ENCODE measurements around the gene ARTN. TPM values are rescaled to one million over a fixed set of nuclear protein-coding genes. Genes with fewer than 3 reads are reported as not detected.

The ARTN gene
- total RNA-seq, 1 donor from 2014 or later, result not detected

DNA sequence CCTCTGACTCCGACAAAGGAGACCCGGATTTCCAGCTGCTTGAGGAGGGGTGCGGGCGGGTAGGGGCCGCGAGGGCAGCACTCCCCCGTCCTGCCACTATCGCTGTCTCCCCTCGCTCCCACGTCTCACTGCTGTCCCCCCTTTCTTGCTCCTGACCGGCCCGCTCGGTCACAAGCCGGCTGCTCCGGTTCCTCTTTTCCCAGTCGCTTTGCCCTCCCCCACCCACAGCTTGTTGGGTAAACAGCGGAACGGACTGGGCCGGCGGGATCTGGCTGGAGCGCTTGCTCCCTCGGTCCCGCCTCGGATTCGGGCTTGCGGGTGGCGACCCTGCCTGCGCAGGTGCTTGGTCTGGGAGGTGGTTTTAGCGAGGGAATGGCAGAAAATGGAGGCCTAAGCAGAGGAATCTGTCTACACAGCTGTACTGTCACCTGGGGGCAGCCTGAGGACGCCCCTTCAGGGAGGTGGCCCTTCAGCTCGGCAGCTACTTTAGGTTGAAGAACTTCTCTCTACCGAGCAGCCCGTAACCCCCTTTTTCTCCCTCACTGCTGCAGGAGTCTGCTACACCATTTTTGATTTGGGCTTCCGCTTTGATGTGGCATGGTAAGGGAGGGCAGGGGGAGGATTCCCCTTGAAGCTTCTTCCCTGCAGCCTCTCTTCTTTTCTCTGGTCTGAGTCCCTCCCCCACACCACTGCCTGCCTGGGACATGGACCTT is 41.8 kb downstream of the ARTN start:
- Histone ChIP-seq H3K27me3 (ENCODE audit: control insufficient read depth in 3 of 3, insufficient read depth in 3 of 3, low read length in 3 of 3) (no peaks in the 10 kb centered on the region), H3K9ac (ENCODE audit: low read depth in 1 of 3, low read length in 3 of 3) (peak overlapping the region; percentile 90 to 95 (median 94)), H3K4me3 (ENCODE audit: low read length in 3 of 3) (peak overlapping the region; percentile 88 to 94 (median 90)), H3K36me3 (ENCODE audit: control insufficient read depth in 3 of 3, insufficient read depth in 3 of 3, low read length in 3 of 3) (peaks cover 25 to 43% (median 32%) of the 10 kb centered on the region in 3 donors), H3K9me3 (ENCODE audit: control insufficient read depth in 3 of 3, low read length in 3 of 3) (no peaks in the 10 kb centered on the region), H3K4me1 (ENCODE audit: control insufficient read depth in 3 of 3, insufficient read depth in 3 of 3, low read length in 3 of 3) (peaks cover 68 to 86% (median 82%) of the 10 kb centered on the region in 3 donors), H3K27ac (ENCODE audit: low read depth, low read length) (peak overlapping the region; percentile 96)

DNA sequence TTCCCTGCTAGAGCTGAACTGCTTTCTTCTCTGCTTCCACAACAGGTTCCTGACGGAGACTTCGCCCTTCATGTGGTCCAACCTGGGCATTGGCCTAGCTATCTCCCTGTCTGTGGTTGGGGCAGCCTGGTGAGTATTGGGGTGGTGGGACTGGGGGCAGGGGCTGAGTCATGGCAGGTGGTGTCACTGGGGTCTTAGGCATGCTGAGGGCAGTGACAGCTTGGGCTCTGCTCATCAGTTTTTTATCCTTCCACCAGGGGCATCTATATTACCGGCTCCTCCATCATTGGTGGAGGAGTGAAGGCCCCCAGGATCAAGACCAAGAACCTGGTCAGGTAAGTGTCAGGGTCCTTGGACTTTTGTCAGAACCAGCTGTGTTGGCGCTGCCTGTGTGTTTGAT is 42.4 kb downstream of the ARTN start:
- peak overlapping the region; percentile 96 for H3K27ac ChIP-seq (ENCODE audit: low read depth, low read length)
- H3K4me3 ChIP-seq (ENCODE audit: low read length in 3 of 3), result peak overlapping the region; percentile 88 to 94 (median 90)
- no peaks in the 10 kb centered on the region for H3K9me3 ChIP-seq (ENCODE audit: control insufficient read depth in 3 of 3, low read length in 3 of 3)
- H3K4me1 ChIP-seq (ENCODE audit: control insufficient read depth in 3 of 3, insufficient read depth in 3 of 3, low read length in 3 of 3), result peaks cover 64 to 86% (median 78%) of the 10 kb centered on the region in 3 donors
- H3K27me3 ChIP-seq (ENCODE audit: control insufficient read depth in 3 of 3, insufficient read depth in 3 of 3, low read length in 3 of 3), result no peaks in the 10 kb centered on the region
- peak overlapping the region in 2 of 3 donors; percentile 94 to 95 for H3K9ac ChIP-seq (ENCODE audit: low read depth in 1 of 3, low read length in 3 of 3)
- peaks cover 25 to 39% (median 32%) of the 10 kb centered on the region in 3 donors for H3K36me3 ChIP-seq (ENCODE audit: control insufficient read depth in 3 of 3, insufficient read depth in 3 of 3, low read length in 3 of 3)

DNA sequence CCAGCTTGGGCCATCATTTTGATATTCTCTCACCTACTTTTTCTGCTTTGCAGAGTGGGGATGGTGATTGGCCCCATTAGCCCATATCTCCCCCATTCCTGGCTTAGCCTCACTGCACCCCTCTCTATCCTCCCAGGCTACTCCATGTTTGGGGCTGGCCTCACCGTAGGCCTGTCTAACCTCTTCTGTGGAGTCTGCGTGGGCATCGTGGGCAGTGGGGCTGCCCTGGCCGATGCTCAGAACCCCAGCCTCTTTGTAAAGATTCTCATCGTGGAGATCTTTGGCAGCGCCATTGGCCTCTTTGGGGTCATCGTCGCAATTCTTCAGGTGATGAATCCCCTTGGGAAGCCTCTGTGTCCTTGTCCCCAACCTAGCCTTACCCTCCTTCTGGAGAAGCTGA is 43.3 kb downstream of the ARTN start:
- Histone ChIP-seq H3K36me3 (ENCODE audit: control insufficient read depth in 3 of 3, insufficient read depth in 3 of 3, low read length in 3 of 3) (peaks cover 26 to 35% (median 30%) of the 10 kb centered on the region in 3 donors), H3K4me3 (ENCODE audit: low read length in 3 of 3) (no peak overlapping the region), H3K27ac (ENCODE audit: low read depth, low read length) (no peak overlapping the region), H3K9me3 (ENCODE audit: control insufficient read depth in 3 of 3, low read length in 3 of 3) (no peaks in the 10 kb centered on the region), H3K9ac (ENCODE audit: low read depth in 1 of 3, low read length in 3 of 3) (peak overlapping the region in 1 of 3 donors; percentile 94), H3K4me1 (ENCODE audit: control insufficient read depth in 3 of 3, insufficient read depth in 3 of 3, low read length in 3 of 3) (peaks cover 55 to 78% (median 70%) of the 10 kb centered on the region in 3 donors), H3K27me3 (ENCODE audit: control insufficient read depth in 3 of 3, insufficient read depth in 3 of 3, low read length in 3 of 3) (no peaks in the 10 kb centered on the region)

DNA sequence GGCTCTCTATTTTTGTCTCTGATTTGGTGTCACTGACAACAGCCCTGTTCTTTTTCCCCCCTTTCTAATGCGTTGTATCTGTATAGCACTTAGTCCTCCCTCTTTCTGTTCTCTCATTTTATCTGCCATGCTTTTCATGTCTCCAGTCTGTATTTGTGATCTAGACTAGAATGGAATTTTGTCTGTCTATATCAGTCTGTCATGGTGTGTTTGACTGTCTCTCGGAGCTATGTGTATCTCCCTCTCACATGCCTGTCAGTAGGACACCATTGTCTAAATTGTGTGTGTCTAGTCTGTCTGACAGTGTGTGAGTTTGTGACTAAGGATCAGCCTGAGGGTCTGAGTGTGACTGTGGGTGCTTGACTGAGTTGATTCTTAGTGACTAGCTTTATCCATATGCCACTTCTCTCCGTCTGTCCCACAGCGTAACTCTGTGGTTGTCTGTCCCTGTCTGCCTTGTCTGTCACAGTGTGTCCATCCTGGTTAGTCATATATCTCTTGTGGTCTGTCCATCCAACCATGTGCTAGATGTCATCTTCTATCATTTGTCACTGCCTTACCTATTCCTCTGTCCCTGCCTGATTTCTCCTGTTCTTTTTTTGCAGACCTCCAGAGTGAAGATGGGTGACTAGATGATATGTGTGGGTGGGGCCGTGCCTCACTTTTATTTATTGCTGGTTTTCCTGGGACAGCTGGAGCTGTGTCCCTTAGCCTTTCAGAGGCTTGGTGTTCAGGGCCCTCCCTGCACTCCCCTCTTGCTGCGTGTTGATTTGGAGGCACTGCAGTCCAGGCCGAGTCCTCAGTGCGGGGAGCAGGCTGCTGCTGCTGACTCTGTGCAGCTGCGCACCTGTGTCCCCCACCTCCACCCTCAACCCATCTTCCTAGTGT is 44.0 kb downstream of the ARTN start:
- Histone ChIP-seq H3K27me3 (ENCODE audit: control insufficient read depth in 3 of 3, insufficient read depth in 3 of 3, low read length in 3 of 3) (no peaks in the 10 kb centered on the region), H3K4me1 (ENCODE audit: control insufficient read depth in 3 of 3, insufficient read depth in 3 of 3, low read length in 3 of 3) (peaks cover 51 to 71% (median 62%) of the 10 kb centered on the region in 3 donors), H3K9ac (ENCODE audit: low read depth in 1 of 3, low read length in 3 of 3) (peak overlapping the region in 1 of 3 donors; percentile 16), H3K4me3 (ENCODE audit: low read length in 3 of 3) (no peak overlapping the region), H3K36me3 (ENCODE audit: control insufficient read depth in 3 of 3, insufficient read depth in 3 of 3, low read length in 3 of 3) (peaks cover 21 to 28% (median 27%) of the 10 kb centered on the region in 3 donors), H3K27ac (ENCODE audit: low read depth, low read length) (peak overlapping the region; percentile 19), H3K9me3 (ENCODE audit: control insufficient read depth in 3 of 3, low read length in 3 of 3) (no peaks in the 10 kb centered on the region)

DNA sequence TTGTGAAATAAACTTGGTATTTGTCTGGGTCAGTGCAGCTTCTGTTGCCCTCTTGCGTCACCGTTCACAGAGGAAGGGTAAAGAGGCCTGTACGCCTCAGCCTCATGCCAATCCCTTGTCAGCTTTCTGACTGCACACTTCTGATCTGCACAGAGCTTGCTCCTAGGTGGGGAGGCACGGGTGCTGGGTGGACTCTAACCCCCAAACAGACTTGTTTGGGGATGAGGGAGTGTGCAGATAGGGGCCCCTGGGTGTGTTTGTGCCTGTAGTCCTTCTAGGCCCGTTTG is 44.6 kb downstream of the ARTN start:
- Histone ChIP-seq H3K27me3 (ENCODE audit: control insufficient read depth in 3 of 3, insufficient read depth in 3 of 3, low read length in 3 of 3) (no peaks in the 10 kb centered on the region), H3K4me1 (ENCODE audit: control insufficient read depth in 3 of 3, insufficient read depth in 3 of 3, low read length in 3 of 3) (peaks cover 51 to 65% (median 56%) of the 10 kb centered on the region in 3 donors), H3K27ac (ENCODE audit: low read depth, low read length) (peak overlapping the region; percentile 19), H3K9me3 (ENCODE audit: control insufficient read depth in 3 of 3, low read length in 3 of 3) (no peaks in the 10 kb centered on the region), H3K36me3 (ENCODE audit: control insufficient read depth in 3 of 3, insufficient read depth in 3 of 3, low read length in 3 of 3) (peaks cover 20 to 27% (median 27%) of the 10 kb centered on the region in 3 donors), H3K4me3 (ENCODE audit: low read length in 3 of 3) (peak overlapping the region in 1 of 3 donors; percentile 71), H3K9ac (ENCODE audit: low read depth in 1 of 3, low read length in 3 of 3) (peak overlapping the region in 1 of 3 donors; percentile 16)

DNA sequence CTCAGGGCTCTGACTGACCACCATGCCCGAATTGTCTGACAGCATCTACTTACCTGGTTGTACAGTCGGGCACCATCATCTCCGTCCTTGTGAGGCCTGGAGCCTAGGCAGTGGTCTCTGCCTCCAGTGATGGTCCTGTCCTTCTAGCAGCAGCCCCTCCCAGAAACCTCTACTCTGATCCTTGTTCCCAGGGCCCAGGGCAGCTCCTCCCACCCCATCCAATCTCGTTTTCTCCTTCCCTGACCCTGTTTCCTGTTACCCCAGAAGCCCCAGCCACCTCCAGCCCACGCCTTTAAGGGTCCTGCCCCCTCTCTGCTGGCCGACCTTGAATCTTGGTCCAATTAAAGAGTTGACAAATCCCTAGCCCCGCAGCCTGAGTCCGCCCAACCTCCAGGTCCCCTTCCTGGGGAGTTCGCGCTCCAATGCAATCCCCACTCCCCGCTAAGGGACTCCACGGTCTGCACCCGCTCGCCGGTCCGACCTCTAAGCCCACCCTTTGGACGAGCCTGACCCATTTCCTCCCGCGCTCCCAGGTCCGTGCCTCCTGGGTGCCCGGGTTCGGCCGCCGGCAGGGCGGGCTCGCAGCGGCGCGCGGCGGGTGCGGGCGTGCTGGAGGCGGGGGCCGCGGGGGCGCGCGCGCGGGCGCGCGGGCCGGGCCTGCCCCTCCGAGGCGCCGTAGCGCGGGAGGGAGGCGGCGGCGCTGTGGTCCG is 45.1 kb downstream of the ARTN start, which contains the start of gene B4GALT2:
Gene B4GALT2, plus strand, starts transcription at position 660 of the 710 bp plus-strand sequence. CDS start 1,951 bp downstream, outside the sequence.
- Histone ChIP-seq H3K4me1 (ENCODE audit: control insufficient read depth in 3 of 3, insufficient read depth in 3 of 3, low read length in 3 of 3) (peaks cover 49 to 60% (median 51%) of the 10 kb centered on the region in 3 donors), H3K27ac (ENCODE audit: low read depth, low read length) (peak within 1 kb of the TSS; percentile 25)

DNA sequence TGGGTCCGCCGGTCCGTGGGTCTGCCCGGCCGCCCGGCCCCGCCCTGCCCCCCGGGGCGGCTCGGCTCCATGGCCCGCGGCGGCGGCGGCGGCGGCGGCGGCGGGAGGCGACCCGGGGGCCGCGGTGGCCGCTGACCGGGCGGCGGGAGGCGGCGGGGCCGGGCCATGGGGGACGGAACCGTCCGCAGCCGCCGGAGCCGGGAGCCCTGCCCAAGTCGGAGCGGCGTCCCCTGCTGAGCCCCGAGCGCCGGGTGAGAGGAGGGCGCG is 45.6 kb downstream of the ARTN start:
- Histone ChIP-seq H3K4me3 (ENCODE audit: low read length in 3 of 3) (peak overlapping the region in 2 of 3 donors; percentile 74 to 75), H3K9ac (ENCODE audit: low read depth in 1 of 3, low read length in 3 of 3) (no peak overlapping the region), H3K36me3 (ENCODE audit: control insufficient read depth in 3 of 3, insufficient read depth in 3 of 3, low read length in 3 of 3) (peaks cover 20 to 27% (median 27%) of the 10 kb centered on the region in 3 donors), H3K4me1 (ENCODE audit: control insufficient read depth in 3 of 3, insufficient read depth in 3 of 3, low read length in 3 of 3) (peaks cover 45 to 55% (median 47%) of the 10 kb centered on the region in 3 donors), H3K27ac (ENCODE audit: low read depth, low read length) (no peak overlapping the region), H3K27me3 (ENCODE audit: control insufficient read depth in 3 of 3, insufficient read depth in 3 of 3, low read length in 3 of 3) (no peaks in the 10 kb centered on the region), H3K9me3 (ENCODE audit: control insufficient read depth in 3 of 3, low read length in 3 of 3) (no peaks in the 10 kb centered on the region)

More for the DNA sequence above, 45.1 kb downstream of the ARTN start, which contains the start of gene B4GALT2:
- Histone ChIP-seq H3K9ac (ENCODE audit: low read depth in 1 of 3, low read length in 3 of 3) (peak within 1 kb of the TSS; percentile 69 to 83 (median 71)), H3K27me3 (ENCODE audit: control insufficient read depth in 3 of 3, insufficient read depth in 3 of 3, low read length in 3 of 3) (no peaks in the 10 kb centered on the region), H3K9me3 (ENCODE audit: control insufficient read depth in 3 of 3, low read length in 3 of 3) (no peaks in the 10 kb centered on the region), H3K4me3 (ENCODE audit: low read length in 3 of 3) (peak within 1 kb of the TSS; percentile 56 to 75 (median 74)), H3K36me3 (ENCODE audit: control insufficient read depth in 3 of 3, insufficient read depth in 3 of 3, low read length in 3 of 3) (peaks cover 20 to 27% (median 27%) of the 10 kb centered on the region in 3 donors)

DNA sequence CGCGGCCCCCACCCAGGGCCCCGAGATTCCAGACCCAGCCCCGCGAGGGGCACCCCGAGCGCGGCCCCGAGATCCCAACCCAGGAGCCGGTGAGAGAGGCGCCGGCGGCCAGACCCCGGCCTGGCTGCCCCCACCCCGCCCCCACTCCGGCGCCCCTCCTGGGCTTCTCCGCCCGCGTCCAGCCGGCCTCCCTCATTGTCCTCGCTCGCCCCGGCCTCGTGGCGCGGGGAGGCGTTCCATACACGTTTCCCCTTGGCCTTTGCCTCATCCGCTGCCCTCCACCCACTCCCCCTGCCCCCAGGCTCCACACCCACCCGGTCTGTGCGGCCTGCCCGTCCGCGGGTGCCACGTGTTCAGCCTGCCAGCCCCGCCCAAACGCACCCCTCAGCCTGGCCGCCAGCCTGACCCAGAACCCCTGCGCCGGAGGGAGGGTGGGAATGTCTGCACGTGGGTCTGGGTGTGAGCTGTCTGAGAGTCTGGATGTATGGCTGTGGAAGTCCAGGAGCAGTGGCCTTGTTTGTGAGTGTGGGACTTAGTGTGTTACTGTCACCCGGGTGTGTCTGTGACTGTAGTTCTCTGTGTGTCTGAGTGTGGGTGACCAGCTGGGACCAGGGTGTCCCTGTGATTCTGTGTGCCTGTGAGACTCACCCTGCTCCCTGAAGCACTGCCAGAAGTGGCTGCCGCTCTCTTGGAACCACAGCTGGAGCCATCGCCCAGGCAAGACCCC is 46.1 kb downstream of the ARTN start:
- Histone ChIP-seq H3K36me3 (ENCODE audit: control insufficient read depth in 3 of 3, insufficient read depth in 3 of 3, low read length in 3 of 3) (peaks cover 20 to 27% (median 27%) of the 10 kb centered on the region in 3 donors), H3K4me1 (ENCODE audit: control insufficient read depth in 3 of 3, insufficient read depth in 3 of 3, low read length in 3 of 3) (peaks cover 42 to 51% (median 43%) of the 10 kb centered on the region in 3 donors), H3K27ac (ENCODE audit: low read depth, low read length) (peak overlapping the region; percentile 25), H3K9me3 (ENCODE audit: control insufficient read depth in 3 of 3, low read length in 3 of 3) (no peaks in the 10 kb centered on the region), H3K9ac (ENCODE audit: low read depth in 1 of 3, low read length in 3 of 3) (peak overlapping the region; percentile 64 to 75 (median 71)), H3K4me3 (ENCODE audit: low read length in 3 of 3) (peak overlapping the region; percentile 56 to 75 (median 74)), H3K27me3 (ENCODE audit: control insufficient read depth in 3 of 3, insufficient read depth in 3 of 3, low read length in 3 of 3) (no peaks in the 10 kb centered on the region)
